Gastrocnemius medialis (tissue), 4 donors: ENCODE results near the gene RUNX3.

Source experiments
- POLR2A ChIP-seq, 2 donors: fragments of 450-650 bp; IDR thresholded peaks; one replicate each; pipeline ENCODE4 v1.6.1; 2017; ENCODE audit warnings: antibody characterized with exemption in 2 of 2, mild to moderate bottlenecking in 2 of 2, moderate library complexity in 2 of 2
- TF ChIP-seq, protein P1 (sequence below), 5 experiments: fragments of 450-650 bp in 3 of 5; fragments of 200-600 bp in 2 of 5; sonication (generic) in 2 of 5; IDR thresholded peaks in 4 of 5; conservative IDR thresholded peaks in 1 of 5; 1 replicate in 4 of 5; 2 replicates in 1 of 5; pipeline ENCODE4 v1.5.1; 2016 to 2019; ENCODE audit warnings: antibody characterized with exemption in 5 of 5, mild to moderate bottlenecking in 3 of 5, moderate library complexity in 3 of 5

- TF ChIP-seq, protein P1, sequence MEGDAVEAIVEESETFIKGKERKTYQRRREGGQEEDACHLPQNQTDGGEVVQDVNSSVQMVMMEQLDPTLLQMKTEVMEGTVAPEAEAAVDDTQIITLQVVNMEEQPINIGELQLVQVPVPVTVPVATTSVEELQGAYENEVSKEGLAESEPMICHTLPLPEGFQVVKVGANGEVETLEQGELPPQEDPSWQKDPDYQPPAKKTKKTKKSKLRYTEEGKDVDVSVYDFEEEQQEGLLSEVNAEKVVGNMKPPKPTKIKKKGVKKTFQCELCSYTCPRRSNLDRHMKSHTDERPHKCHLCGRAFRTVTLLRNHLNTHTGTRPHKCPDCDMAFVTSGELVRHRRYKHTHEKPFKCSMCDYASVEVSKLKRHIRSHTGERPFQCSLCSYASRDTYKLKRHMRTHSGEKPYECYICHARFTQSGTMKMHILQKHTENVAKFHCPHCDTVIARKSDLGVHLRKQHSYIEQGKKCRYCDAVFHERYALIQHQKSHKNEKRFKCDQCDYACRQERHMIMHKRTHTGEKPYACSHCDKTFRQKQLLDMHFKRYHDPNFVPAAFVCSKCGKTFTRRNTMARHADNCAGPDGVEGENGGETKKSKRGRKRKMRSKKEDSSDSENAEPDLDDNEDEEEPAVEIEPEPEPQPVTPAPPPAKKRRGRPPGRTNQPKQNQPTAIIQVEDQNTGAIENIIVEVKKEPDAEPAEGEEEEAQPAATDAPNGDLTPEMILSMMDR (IDR thresholded peaks at IDR 0.05 in 4 of 5, conservative IDR thresholded peaks at IDR 0.05 in 1 of 5) = no peak
- TF ChIP-seq POLR2A (IDR thresholded peaks at IDR 0.05) = no peak
Observed at GRCh38 chr1:24918370-24918769, 11.7 kb downstream of the RUNX3 start.
